HepG2 (cell line): ENCODE results near the gene NDUFB4. TPM values are rescaled to one million over a fixed set of nuclear protein-coding genes. Genes with fewer than 3 reads are reported as not detected.

Experiments used
- ATF5 ChIP-seq: sonication (generic); formaldehyde crosslinking; IDR thresholded peaks from 2 replicates; pipeline ENCODE4 v1.4.0; 2020; ENCODE audit warnings: mild to moderate bottlenecking, low read depth, missing genetic modification reagents
- BORCS8-MEF2B ChIP-seq: sonication (generic); formaldehyde crosslinking; IDR thresholded peaks from 2 replicates; pipeline ENCODE4 v1.8.0; 2022; ENCODE audit warnings: mild to moderate bottlenecking, missing genetic modification reagents
- GMEB1 ChIP-seq: sonication (generic); formaldehyde crosslinking; IDR thresholded peaks from 2 replicates; pipeline ENCODE4 v1.5.1; 2020; ENCODE audit warnings: missing genetic modification reagents, mild to moderate bottlenecking, borderline replicate concordance
- IKZF5 ChIP-seq: IDR thresholded peaks from 2 replicates; pipeline ENCODE4 v1.6.1; 2018; ENCODE audit warnings: missing genetic modification reagents, mild to moderate bottlenecking, missing compliant biosample characterization
- MAZ ChIP-seq, 2 experiments: sonication (generic) in 1 of 2; formaldehyde crosslinking in 1 of 2; IDR thresholded peaks; 2 replicates each; pipeline versions ENCODE4 v1.5.0 to v1.6.1; 2012 to 2020; ENCODE audit warnings: low read depth in 2 of 2, mild to moderate bottlenecking in 2 of 2, borderline replicate concordance in 1 of 2, improper control_type of control experiment in 1 of 2, low read length in 1 of 2, missing genetic modification reagents in 1 of 2, moderate library complexity in 1 of 2
- NFATC3 ChIP-seq: sonication (generic); formaldehyde crosslinking; IDR thresholded peaks from 2 replicates; pipeline ENCODE4 v1.5.1; 2020; ENCODE audit warnings: mild to moderate bottlenecking, missing genetic modification reagents
- REST ChIP-seq, 2 experiments: IDR thresholded peaks; 2 replicates each; pipeline ENCODE4 v1.6.1; 2011 to 2012; ENCODE audit warnings: low read length in 2 of 2, borderline replicate concordance in 1 of 2, low read depth in 1 of 2, mild to moderate bottlenecking in 1 of 2, moderate library complexity in 1 of 2
- SYNCRIP ChIP-seq: fragments of 200-400 bp; formaldehyde crosslinking; IDR thresholded peaks from 2 replicates; pipeline ENCODE4 v1.6.1; 2018; ENCODE audit warnings: mild to moderate bottlenecking, low read depth, low read length; ENCODE audit not compliant: insufficient read depth
- ZNF230 ChIP-seq: sonication (generic); formaldehyde crosslinking; IDR thresholded peaks from 2 replicates; pipeline ENCODE4 v1.4.0; 2020; ENCODE audit warnings: mild to moderate bottlenecking, missing genetic modification reagents
- ZNF276 ChIP-seq: sonication (generic); formaldehyde crosslinking; IDR thresholded peaks from 2 replicates; pipeline ENCODE4 v1.4.0; 2020; ENCODE audit warnings: mild to moderate bottlenecking, low read depth, missing genetic modification reagents
- ZNF580 ChIP-seq: IDR thresholded peaks from 2 replicates; pipeline ENCODE4 v1.6.1; 2016; ENCODE audit warnings: low read depth, borderline replicate concordance
- ZNF775 ChIP-seq: sonication (generic); formaldehyde crosslinking; IDR thresholded peaks from 2 replicates; pipeline ENCODE4 v1.4.0; 2020; ENCODE audit warnings: missing genetic modification reagents, mild to moderate bottlenecking, moderate library complexity, borderline replicate concordance
- polyA plus RNA-seq, 8 experiments: library from polyadenylated mRNA; depleted of rRNA in 3 of 8; stranded (reverse) in 7 of 8; unstranded in 1 of 8; fragments of >200 nt; fragmentation: Illumina TruSeq in 4 of 8; extraction: Trizol in 4 of 8; gene quantifications; 2 replicates each; pipeline versions ENCODE4 v1.2.1 to v1.2.3, GENCODE V29; 2011 to 2016; ENCODE audit warnings: low read depth in 4 of 8, missing spikeins in 1 of 8, mixed read lengths in 1 of 8; ENCODE audit not compliant: insufficient read depth in 1 of 8
- total RNA-seq, 5 experiments: library from RNA; depleted of rRNA; stranded (reverse); fragments of >200 nt; fragmentation: Illumina TruSeq; extraction: Trizol; gene quantifications; 2 replicates each; pipeline ENCODE4 v1.2.3, GENCODE V29; 2016; ENCODE audit warnings: low read depth in 1 of 5

Gene NDUFB4
- total and polyA plus RNA-seq, 2 of the 13 experiments (the other 11 are each of a cell fraction or from before 2014, with no cell fraction given): 115 to 116 TPM

GRCh38 chr3:120596116-120596852 is at the start of gene NDUFB4 (continued):
- peak in 1 of 2 experiments; percentile 51; a peak in 1 of 4 replicates for TF ChIP-seq REST (IDR thresholded peaks at IDR 0.05; ENCODE audit: borderline replicate concordance in 1 of 2, low read depth in 1 of 2, low read length in 2 of 2)
- TF ChIP-seq ZNF230 (CRISPR knock-in tag): peak; percentile 83; the same call in 1 of the 2 replicates
- TF ChIP-seq NFATC3: 0 out of 2 replicates have a peak, but pooled peaks have one; percentile 39
- TF ChIP-seq IKZF5 (CRISPR knock-in tag): peak; percentile 72; the same call in 1 of the 2 replicates
- peak; percentile 31; the same call in 1 of the 2 replicates for TF ChIP-seq GMEB1 (CRISPR knock-in tag)
- TF ChIP-seq ZNF276 (CRISPR knock-in tag): peak; percentile 83; the same call in 1 of the 2 replicates
- TF ChIP-seq ZNF580 (CRISPR knock-in tag): 0 out of 2 replicates have a peak, but pooled peaks have one; percentile 63
- no peak for TF ChIP-seq ATF5
- TF ChIP-seq SYNCRIP: no peak
- TF ChIP-seq MAZ (IDR thresholded peaks at IDR 0.05; ENCODE audit: borderline replicate concordance, low read depth, low read length): no peak
- peak; percentile 72; the same call in 1 of the 2 replicates for TF ChIP-seq MAZ (CRISPR knock-in tag; IDR thresholded peaks at IDR 0.05; ENCODE audit: low read depth)
- no peak for TF ChIP-seq ZNF775 (CRISPR knock-in tag)
- 0 out of 2 replicates have a peak, but pooled peaks have one; percentile 33 for TF ChIP-seq BORCS8-MEF2B (CRISPR knock-in tag)
